HepG2 (cell line): ENCODE data around the gene DAPP1. TPM values are rescaled to one million over a fixed set of nuclear protein-coding genes. Genes with fewer than 3 reads are reported as not detected.

Source experiments
- ATAC-seq: fragments of 200-7000 bp; cut with Tn5 transposase; 3 replicates; pipeline ENCODE4 v1.9.1; 2020; ENCODE audit warnings: mild to moderate bottlenecking, moderate library complexity
- BruUV-seq: library from RNA; stranded (reverse); fragments of 400-500 nt; replicated peaks from 2 replicates; lab custom pipeline; 2021; lab: Mats Ljungman, UMichigan
- CTCF ChIA-PET: fragments of 300-600 bp; formaldehyde crosslinking; extraction: SDS; loops from one replicate; lab custom pipeline; 2021; ENCODE audit warnings: low total read pairs, inconsistent platforms, low intra/inter-chr PET ratio; lab: Yijun Ruan, JAX
- POLR2A ChIA-PET: fragments of 350-600 bp; sonication (Branson Sonifier 250); formaldehyde crosslinking; loops from one replicate; lab custom pipeline; 2020; ENCODE audit warnings: antibody characterized with exemption, inconsistent platforms; lab: Yijun Ruan, JAX
- DNase-seq: peaks from one replicate; pipeline ENCODE4 v3.0.0-alpha.2; 2015; ENCODE audit warnings: low spot score
- FAIRE-seq: peaks from 3 replicates; lab custom pipeline; 2011; peaks lifted over from hg19 to GRCh38; lab: Jason Lieb, UNC
- H2AFZ ChIP-seq: one replicate; pipeline ENCODE4 v1.6.1; 2011; ENCODE audit warnings: low read length, inconsistent platforms
- H3K27ac ChIP-seq: fragments of 300-600 bp; 3 replicates; pipeline ENCODE4 v1.8.0; 2011; ENCODE audit warnings: mixed run types, mild to moderate bottlenecking, mixed read lengths, low read length, inconsistent platforms; ENCODE audit not compliant: insufficient read depth; ENCODE audit errors: extremely low read length
- H3K27me3 ChIP-seq, 2 experiments: fragments of 200-600 bp in 1 of 2; 2 replicates in 1 of 2; 3 replicates in 1 of 2; pipeline versions ENCODE4 v1.6.0 to v1.8.0; 2011; ENCODE audit warnings: low read length in 2 of 2, mild to moderate bottlenecking in 2 of 2, moderate library complexity in 2 of 2, inconsistent platforms in 1 of 2; ENCODE audit not compliant: insufficient read depth in 2 of 2, control insufficient read depth in 1 of 2
- H3K36me3 ChIP-seq, 2 experiments: fragments of 200-600 bp in 1 of 2; replicated peaks in 1 of 2; 2 replicates in 1 of 2; 3 replicates in 1 of 2; pipeline versions ENCODE4 v1.5.1 to v1.8.0; 2011; ENCODE audit warnings: low read length in 2 of 2, inconsistent platforms in 1 of 2; ENCODE audit not compliant: insufficient read depth in 2 of 2, control insufficient read depth in 1 of 2
- H3K4me1 ChIP-seq: 2 replicates; pipeline ENCODE4 v1.5.1; 2012; ENCODE audit warnings: low read length, inconsistent platforms; ENCODE audit not compliant: insufficient read depth
- H3K4me2 ChIP-seq: 2 replicates; pipeline ENCODE4 v1.6.0; 2011; ENCODE audit warnings: low read depth, low read length, inconsistent platforms
- H3K4me3 ChIP-seq, 3 experiments: fragments of 200-600 bp in 1 of 3; sonication (generic), shearing (Covaris generic) in 1 of 3; replicated peaks in 1 of 3; 2 replicates each; pipeline ENCODE4 v1.5.1; 2011 to 2016; ENCODE audit warnings: low read length in 3 of 3, inconsistent platforms in 2 of 3, low read depth in 2 of 3, mild to moderate bottlenecking in 2 of 3, control low read depth in 1 of 3, mixed read lengths in 1 of 3; ENCODE audit not compliant: insufficient read depth in 1 of 3
- H3K79me2 ChIP-seq: one replicate; pipeline ENCODE4 v1.6.1; 2011; ENCODE audit warnings: low read length, inconsistent platforms; ENCODE audit not compliant: insufficient read depth
- H3K9ac ChIP-seq: 2 replicates; pipeline ENCODE4 v1.6.0; 2011; ENCODE audit warnings: mild to moderate bottlenecking, low read depth, low read length, inconsistent platforms; ENCODE audit not compliant: insufficient read depth
- H3K9me3 ChIP-seq: 2 replicates; pipeline ENCODE4 v1.5.1; 2012; ENCODE audit warnings: mild to moderate bottlenecking, low read length
- H4K20me1 ChIP-seq: 2 replicates; pipeline ENCODE4 v1.6.0; 2011; ENCODE audit warnings: inconsistent platforms, mild to moderate bottlenecking, low read length, moderate library complexity; ENCODE audit not compliant: insufficient read depth
- CC2D1A ChIP-seq: sonication (generic); formaldehyde crosslinking; IDR thresholded peaks from 2 replicates; pipeline ENCODE4 v1.8.1; 2023; ENCODE audit warnings: mild to moderate bottlenecking, missing genetic modification reagents
- HNRNPK ChIP-seq: fragments of 200-400 bp; formaldehyde crosslinking; IDR thresholded peaks from 2 replicates; pipeline ENCODE4 v1.6.1; 2018; ENCODE audit warnings: low read length, low read depth, moderate library complexity, mild to moderate bottlenecking; ENCODE audit not compliant: poor library complexity, severe bottlenecking
- SMC3 ChIP-seq: IDR thresholded peaks from 2 replicates; pipeline ENCODE4 v1.6.1; 2011; ENCODE audit warnings: low read length, improper control_type of control experiment
- SPEN ChIP-seq: sonication (generic); formaldehyde crosslinking; IDR thresholded peaks from 2 replicates; pipeline ENCODE4 v1.5.1; 2020; ENCODE audit warnings: low read depth, mild to moderate bottlenecking, missing genetic modification reagents
- ZFP90 ChIP-seq: sonication (generic); formaldehyde crosslinking; IDR thresholded peaks from 2 replicates; pipeline ENCODE4 v1.8.0; 2022; ENCODE audit warnings: missing genetic modification reagents, mild to moderate bottlenecking, inconsistent platforms, borderline replicate concordance
- ZNF30 ChIP-seq: sonication (generic); formaldehyde crosslinking; IDR thresholded peaks from 2 replicates; pipeline ENCODE4 v1.5.0; 2020; ENCODE audit warnings: mild to moderate bottlenecking, missing genetic modification reagents
- WGBS: methylation state at CpG from one replicate; pipeline ENCODE4 v1.1.6; 2017; ENCODE audit warnings: low lambda C conversion rate; 5-methylcytosine and 5-hydroxymethylcytosine counted together
- in situ Hi-C: cut with HindIII; loops from 2 replicates; pipeline ENCODE4 v1.10.0; 2017; ENCODE audit warnings: low pct_unique_long_range_greater_than_20kb; ENCODE audit not compliant: extremely low pct_ligation_motif_present
- intact Hi-C: fragments of 100-400 bp; cut with micrococcal nuclease; formaldehyde crosslinking; loops from one replicate; pipeline ENCODE4 v1.10.0; 2022; ENCODE audit not compliant: unreplicated experiment
- polyA plus RNA-seq, 8 experiments: library from polyadenylated mRNA; depleted of rRNA in 3 of 8; stranded (reverse) in 7 of 8; unstranded in 1 of 8; fragments of >200 nt; fragmentation: Illumina TruSeq in 4 of 8; extraction: Trizol in 4 of 8; gene quantifications; 2 replicates each; pipeline versions ENCODE4 v1.2.1 to v1.2.3, GENCODE V29; 2011 to 2016; ENCODE audit warnings: low read depth in 4 of 8, missing spikeins in 1 of 8, mixed read lengths in 1 of 8; ENCODE audit not compliant: insufficient read depth in 1 of 8
- total RNA-seq, 5 experiments: library from RNA; depleted of rRNA; stranded (reverse); fragments of >200 nt; fragmentation: Illumina TruSeq; extraction: Trizol; gene quantifications; 2 replicates each; pipeline ENCODE4 v1.2.3, GENCODE V29; 2016; ENCODE audit warnings: low read depth in 1 of 5
- TF ChIP-seq, protein P1 (sequence below): sonication (generic); formaldehyde crosslinking; conservative IDR thresholded peaks from 2 replicates; pipeline ENCODE4 v1.8.0; 2022; ENCODE audit warnings: low read depth, missing genetic modification reagents
- TF ChIP-seq, protein P2 (sequence below): sonication (generic); formaldehyde crosslinking; IDR thresholded peaks from 2 replicates; pipeline ENCODE4 v1.5.0; 2020; ENCODE audit warnings: mild to moderate bottlenecking, missing genetic modification reagents, moderate library complexity
- TF ChIP-seq, protein P3 (sequence below): sonication (generic); formaldehyde crosslinking; IDR thresholded peaks from 2 replicates; pipeline ENCODE4 v1.8.0; 2022; ENCODE audit warnings: mild to moderate bottlenecking, missing genetic modification reagents; ENCODE audit not compliant: insufficient replicate concordance

The DAPP1 gene
- total and polyA plus RNA-seq, 2 of the 13 experiments (the other 11 are each of a cell fraction or from before 2014, with no cell fraction given): not detected

DNA sequence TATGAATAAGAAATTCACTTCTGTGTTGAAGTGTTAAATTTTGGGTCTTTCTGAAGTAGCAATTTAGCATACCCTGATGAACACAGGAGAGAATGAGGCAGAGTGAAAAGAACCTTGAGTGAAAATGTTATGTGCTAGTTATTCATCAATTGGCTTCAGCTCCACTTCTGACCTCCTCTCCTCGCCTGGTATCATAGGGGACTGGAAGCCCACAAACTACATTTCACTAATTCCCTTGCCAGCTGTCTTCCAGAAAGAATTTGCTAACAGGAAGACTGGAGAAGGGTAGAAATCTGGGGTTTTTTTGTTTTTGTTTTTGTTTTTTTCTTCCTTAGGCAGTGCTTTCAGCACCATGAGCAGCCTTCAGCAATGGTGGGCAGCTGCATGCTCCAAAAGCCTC is 5.5 kb upstream of the DAPP1 start:
- no TSS peak for BruUV-seq

DNA sequence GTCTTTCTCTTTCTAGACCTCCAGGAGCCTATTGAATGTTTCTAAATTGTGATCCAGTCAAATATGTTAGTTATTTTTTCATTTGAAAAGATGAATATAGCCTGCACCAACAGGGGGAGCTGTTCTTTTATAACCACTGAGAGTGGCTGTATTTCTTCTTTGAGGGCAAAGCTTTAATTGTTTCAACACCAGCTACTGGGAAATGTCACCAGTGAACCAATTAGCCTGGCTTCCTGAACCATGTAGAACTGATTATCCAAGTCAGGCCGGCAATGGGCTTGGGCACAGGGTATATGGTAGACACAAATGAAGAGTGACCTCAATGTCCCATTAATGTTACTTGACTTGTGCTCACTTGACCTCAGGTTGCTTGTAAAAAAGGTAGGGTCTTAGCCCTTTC is 4.8 kb upstream of the DAPP1 start:
- Histone ChIP-seq H3K27me3 (no peaks in the 10 kb centered on the region; a peak in 1 of 5 replicates), H3K36me3 (no peaks in the 10 kb centered on the region), H3K4me2 (no peak overlapping the region), H4K20me1 (no peaks in the 10 kb centered on the region), H3K27ac (no peak overlapping the region), H3K4me3 (no peak overlapping the region), H2AFZ (no peak overlapping the region), H3K4me1 (peaks cover 11% of the 10 kb centered on the region), H3K9me3 (no peaks in the 10 kb centered on the region), H3K79me2 (no peaks in the 10 kb centered on the region), H3K9ac (no peak overlapping the region)
- intact Hi-C loops: no loop called here
- CTCF ChIA-PET: no interaction called here
- ATAC-seq (no peak), DNase-seq (peak; percentile 15), FAIRE-seq (no peak)
- in situ Hi-C loops: loop anchor here (5.0 kb wide), 1 partner anchor 135 kb away; the partner anchor contains the start of gene DNAJB14
- 0% methylated on average over 1 of the region's 1 CpG for WGBS
- TF ChIP-seq, protein P1, sequence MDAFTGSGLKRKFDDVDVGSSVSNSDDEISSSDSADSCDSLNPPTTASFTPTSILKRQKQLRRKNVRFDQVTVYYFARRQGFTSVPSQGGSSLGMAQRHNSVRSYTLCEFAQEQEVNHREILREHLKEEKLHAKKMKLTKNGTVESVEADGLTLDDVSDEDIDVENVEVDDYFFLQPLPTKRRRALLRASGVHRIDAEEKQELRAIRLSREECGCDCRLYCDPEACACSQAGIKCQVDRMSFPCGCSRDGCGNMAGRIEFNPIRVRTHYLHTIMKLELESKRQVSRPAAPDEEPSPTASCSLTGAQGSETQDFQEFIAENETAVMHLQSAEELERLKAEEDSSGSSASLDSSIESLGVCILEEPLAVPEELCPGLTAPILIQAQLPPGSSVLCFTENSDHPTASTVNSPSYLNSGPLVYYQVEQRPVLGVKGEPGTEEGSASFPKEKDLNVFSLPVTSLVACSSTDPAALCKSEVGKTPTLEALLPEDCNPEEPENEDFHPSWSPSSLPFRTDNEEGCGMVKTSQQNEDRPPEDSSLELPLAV (CRISPR knock-in tag): no peak
- TF ChIP-seq ZNF30 (no peak), SPEN (CRISPR knock-in tag) (no peak), SMC3 (peak; percentile 42; the same call in 1 of the 2 replicates)
- TF ChIP-seq, protein P2, sequence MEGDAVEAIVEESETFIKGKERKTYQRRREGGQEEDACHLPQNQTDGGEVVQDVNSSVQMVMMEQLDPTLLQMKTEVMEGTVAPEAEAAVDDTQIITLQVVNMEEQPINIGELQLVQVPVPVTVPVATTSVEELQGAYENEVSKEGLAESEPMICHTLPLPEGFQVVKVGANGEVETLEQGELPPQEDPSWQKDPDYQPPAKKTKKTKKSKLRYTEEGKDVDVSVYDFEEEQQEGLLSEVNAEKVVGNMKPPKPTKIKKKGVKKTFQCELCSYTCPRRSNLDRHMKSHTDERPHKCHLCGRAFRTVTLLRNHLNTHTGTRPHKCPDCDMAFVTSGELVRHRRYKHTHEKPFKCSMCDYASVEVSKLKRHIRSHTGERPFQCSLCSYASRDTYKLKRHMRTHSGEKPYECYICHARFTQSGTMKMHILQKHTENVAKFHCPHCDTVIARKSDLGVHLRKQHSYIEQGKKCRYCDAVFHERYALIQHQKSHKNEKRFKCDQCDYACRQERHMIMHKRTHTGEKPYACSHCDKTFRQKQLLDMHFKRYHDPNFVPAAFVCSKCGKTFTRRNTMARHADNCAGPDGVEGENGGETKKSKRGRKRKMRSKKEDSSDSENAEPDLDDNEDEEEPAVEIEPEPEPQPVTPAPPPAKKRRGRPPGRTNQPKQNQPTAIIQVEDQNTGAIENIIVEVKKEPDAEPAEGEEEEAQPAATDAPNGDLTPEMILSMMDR (CRISPR knock-in tag): peak; percentile 47
- TF ChIP-seq, protein P3, sequence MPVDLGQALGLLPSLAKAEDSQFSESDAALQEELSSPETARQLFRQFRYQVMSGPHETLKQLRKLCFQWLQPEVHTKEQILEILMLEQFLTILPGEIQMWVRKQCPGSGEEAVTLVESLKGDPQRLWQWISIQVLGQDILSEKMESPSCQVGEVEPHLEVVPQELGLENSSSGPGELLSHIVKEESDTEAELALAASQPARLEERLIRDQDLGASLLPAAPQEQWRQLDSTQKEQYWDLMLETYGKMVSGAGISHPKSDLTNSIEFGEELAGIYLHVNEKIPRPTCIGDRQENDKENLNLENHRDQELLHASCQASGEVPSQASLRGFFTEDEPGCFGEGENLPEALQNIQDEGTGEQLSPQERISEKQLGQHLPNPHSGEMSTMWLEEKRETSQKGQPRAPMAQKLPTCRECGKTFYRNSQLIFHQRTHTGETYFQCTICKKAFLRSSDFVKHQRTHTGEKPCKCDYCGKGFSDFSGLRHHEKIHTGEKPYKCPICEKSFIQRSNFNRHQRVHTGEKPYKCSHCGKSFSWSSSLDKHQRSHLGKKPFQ (CRISPR knock-in tag): no peak
- POLR2A ChIA-PET: no interaction called here
- BruUV-seq: no TSS peak

More for the DNA sequence above, 5.5 kb upstream of the DAPP1 start:
- Histone ChIP-seq H3K79me2 (no peaks in the 10 kb centered on the region), H3K27me3 (no peaks in the 10 kb centered on the region; a peak in 1 of 5 replicates), H3K36me3 (no peaks in the 10 kb centered on the region), H2AFZ (no peak overlapping the region), H4K20me1 (no peaks in the 10 kb centered on the region), H3K9ac (no peak overlapping the region), H3K4me1 (peaks cover 11% of the 10 kb centered on the region), H3K9me3 (no peaks in the 10 kb centered on the region), H3K4me2 (no peak overlapping the region), H3K27ac (no peak overlapping the region), H3K4me3 (no peak overlapping the region)
- ChIA-PET POLR2A (no interaction called here), CTCF (no interaction called here)
- TF ChIP-seq ZFP90: no peak
- no peak for TF ChIP-seq CC2D1A (CRISPR knock-in tag)
- TF ChIP-seq HNRNPK: no peak
- in situ Hi-C loops: loop anchor here (5.0 kb wide), 1 partner anchor 136 kb away; the partner anchor contains the start of gene DNAJB14
- intact Hi-C loops: no loop called here
- DNase-seq (no peak), ATAC-seq (no peak), FAIRE-seq (no peak)
- WGBS: 8% methylated on average over 1 of the region's 1 CpG
